Measurements from ENCODE around the gene TBC1D32. TPM values are rescaled to one million over a fixed set of nuclear protein-coding genes. Genes with fewer than 3 reads are reported as not detected.
A peak's percentile ranks its signal among the peaks of the same experiment; 100 is the strongest.

Gene TBC1D32
- total and polyA plus RNA-seq, 4 donors: 1.2 to 31.7 (median 3.7) TPM

- Histone ChIP-seq H3K4me1 (ENCODE audit: control insufficient read depth in 5 of 5, insufficient read depth in 5 of 5, low read length in 5 of 5) (no peaks in the 10 kb centered on the region), H3K4me3 (no peak overlapping the region), H3K36me3 (ENCODE audit: control insufficient read depth in 4 of 4, insufficient read depth in 4 of 4, low read length in 4 of 4) (no peaks in the 10 kb centered on the region), H3K9me3 (ENCODE audit: control insufficient read depth in 4 of 4, insufficient read depth in 3 of 4, low read length in 3 of 4) (peaks cover 0 to 4% (median 0%) of the 10 kb centered on the region in 4 donors), H3K9ac (ENCODE audit: insufficient read depth in 1 of 2, low read length in 2 of 2) (no peak overlapping the region), H3K27ac (ENCODE audit: low read depth in 1 of 2, low read length in 1 of 2) (no peak overlapping the region), H3K27me3 (ENCODE audit: control insufficient read depth in 3 of 3, insufficient read depth in 3 of 3, low read length in 2 of 3) (no peaks in the 10 kb centered on the region)
- 92 to 93% methylated on average over 13 of the region's 13 CpGs for WGBS, 2 donors
- no peak for TF ChIP-seq CTCF (IDR thresholded peaks at IDR 0.05; ENCODE audit: control extremely low read depth, extremely low read depth)
- DNase-seq (no peak), ATAC-seq (ENCODE audit: insufficient read depth, low FRiP score) (no peak)
These were observed 291.5 kb downstream of the TBC1D32 start for GRCh38 chr6:121042766-121043165.

GRCh38 chr6:121040831-121041230, 293.4 kb downstream of the TBC1D32 start:
- WGBS, 2 donors: 53 to 77% methylated on average over 3 of the region's 3 CpGs
- Histone ChIP-seq H3K27ac (ENCODE audit: low read depth in 1 of 2, low read length in 1 of 2) (no peak overlapping the region), H3K4me3 (no peak overlapping the region), H3K36me3 (ENCODE audit: control insufficient read depth in 4 of 4, insufficient read depth in 4 of 4, low read length in 4 of 4) (no peaks in the 10 kb centered on the region), H3K27me3 (ENCODE audit: control insufficient read depth in 3 of 3, insufficient read depth in 3 of 3, low read length in 2 of 3) (no peaks in the 10 kb centered on the region), H3K9me3 (ENCODE audit: control insufficient read depth in 4 of 4, insufficient read depth in 3 of 4, low read length in 3 of 4) (peaks cover 0 to 6% (median 0%) of the 10 kb centered on the region in 4 donors), H3K9ac (ENCODE audit: insufficient read depth in 1 of 2, low read length in 2 of 2) (no peak overlapping the region), H3K4me1 (ENCODE audit: control insufficient read depth in 5 of 5, insufficient read depth in 5 of 5, low read length in 5 of 5) (no peaks in the 10 kb centered on the region)
- no peak for ATAC-seq (ENCODE audit: insufficient read depth, low FRiP score)
- no peak for TF ChIP-seq CTCF (IDR thresholded peaks at IDR 0.05; ENCODE audit: control extremely low read depth, extremely low read depth)
- DNase-seq: peak in 1 of 3 donors; percentile 1

- DNase-seq (no peak), ATAC-seq (ENCODE audit: insufficient read depth, low FRiP score) (no peak)
- Histone ChIP-seq H3K4me3 (no peak overlapping the region), H3K36me3 (ENCODE audit: control insufficient read depth in 4 of 4, insufficient read depth in 4 of 4, low read length in 4 of 4) (no peaks in the 10 kb centered on the region), H3K9me3 (ENCODE audit: control insufficient read depth in 4 of 4, insufficient read depth in 3 of 4, low read length in 3 of 4) (peaks cover 0 to 2% (median 0%) of the 10 kb centered on the region in 4 donors), H3K4me1 (ENCODE audit: control insufficient read depth in 5 of 5, insufficient read depth in 5 of 5, low read length in 5 of 5) (no peaks in the 10 kb centered on the region), H3K27ac (ENCODE audit: low read depth in 1 of 2, low read length in 1 of 2) (no peak overlapping the region), H3K9ac (ENCODE audit: insufficient read depth in 1 of 2, low read length in 2 of 2) (no peak overlapping the region), H3K27me3 (ENCODE audit: control insufficient read depth in 3 of 3, insufficient read depth in 3 of 3, low read length in 2 of 3) (no peaks in the 10 kb centered on the region)
- TF ChIP-seq CTCF (IDR thresholded peaks at IDR 0.05; ENCODE audit: control extremely low read depth, extremely low read depth): no peak
- 87 to 91% methylated on average over 3 of the region's 3 CpGs for WGBS, 2 donors
These were observed 301.2 kb downstream of the TBC1D32 start for GRCh38 chr6:121033091-121033490.

All from lung (tissue), 12 donors.